Neural crest cell (in vitro differentiated cells): Measurements from ENCODE around the gene RET. TPM values are rescaled to one million over a fixed set of nuclear protein-coding genes. Genes with fewer than 3 reads are reported as not detected.
"Not testable (repeated sequence)": the region's sequence is repeated elsewhere in the genome, so short reads cannot be mapped to it uniquely, and the experiment has no call there.

ENCODE experiments used
- DNase-seq: peaks from one replicate; pipeline ENCODE4 v3.0.0; 2021; ENCODE audit warnings: low read depth, mixed read lengths, low spot score
- H3K27ac Mint-ChIP-seq: one replicate; pipeline ENCODE4 v1.8.0; 2021; ENCODE audit warnings: mild to moderate bottlenecking, mixed read lengths; ENCODE audit not compliant: unreplicated experiment
- H3K27me3 Mint-ChIP-seq: 2 replicates; pipeline ENCODE4 v1.8.0; 2021; ENCODE audit warnings: low read depth, mild to moderate bottlenecking, mixed read lengths
- H3K36me3 Mint-ChIP-seq: 2 replicates; pipeline ENCODE4 v1.8.0; 2021; ENCODE audit warnings: low read depth, mild to moderate bottlenecking, mixed read lengths
- H3K4me1 Mint-ChIP-seq: 2 replicates; pipeline ENCODE4 v1.8.0; 2021; ENCODE audit warnings: mixed read lengths
- H3K4me3 Mint-ChIP-seq: one replicate; pipeline ENCODE4 v1.8.0; 2021; ENCODE audit warnings: mild to moderate bottlenecking, mixed read lengths
- H3K9me3 Mint-ChIP-seq: 2 replicates; pipeline ENCODE4 v1.8.0; 2021; ENCODE audit warnings: mixed read lengths
- total RNA-seq: library from RNA; stranded (reverse); gene quantifications from 2 replicates; pipeline ENCODE4 v1.2.1, GENCODE V29; 2021
- TF ChIP-seq, protein P1 (sequence below): fragments of 200-600 bp; sonication (generic); conservative IDR thresholded peaks from 2 replicates; pipeline ENCODE4 v1.5.0; 2021; ENCODE audit warnings: antibody characterized with exemption, mild to moderate bottlenecking

The RET gene
- total RNA-seq, 1 donor from 2014 or later, result 1.6 TPM

DNA sequence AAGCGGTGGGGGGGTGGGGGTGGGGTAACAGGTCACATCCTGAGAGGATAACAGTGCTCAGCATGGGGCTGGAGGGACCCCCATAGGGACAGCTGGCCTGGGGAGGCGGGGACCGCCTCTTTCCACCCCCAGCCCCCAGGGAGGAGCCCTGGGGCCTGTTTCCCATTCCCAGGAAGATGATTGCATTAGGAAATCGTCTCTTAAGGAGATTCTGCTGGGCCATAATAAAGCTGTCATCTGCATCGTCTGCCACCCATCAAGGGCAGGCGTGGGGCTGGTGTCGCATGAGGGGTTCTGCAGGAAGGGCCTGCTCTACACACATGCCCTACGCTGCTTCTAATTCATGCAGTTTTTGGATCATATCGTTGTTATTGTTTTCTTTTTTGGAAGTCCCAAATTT is 17.2 kb downstream of the RET start:
- no peak overlapping the region for H3K27ac Mint-ChIP-seq
- H3K27me3 Mint-ChIP-seq, result peaks cover 3% of the 10 kb centered on the region
- H3K4me1 Mint-ChIP-seq, result no peaks in the 10 kb centered on the region
- TF ChIP-seq, protein P1, sequence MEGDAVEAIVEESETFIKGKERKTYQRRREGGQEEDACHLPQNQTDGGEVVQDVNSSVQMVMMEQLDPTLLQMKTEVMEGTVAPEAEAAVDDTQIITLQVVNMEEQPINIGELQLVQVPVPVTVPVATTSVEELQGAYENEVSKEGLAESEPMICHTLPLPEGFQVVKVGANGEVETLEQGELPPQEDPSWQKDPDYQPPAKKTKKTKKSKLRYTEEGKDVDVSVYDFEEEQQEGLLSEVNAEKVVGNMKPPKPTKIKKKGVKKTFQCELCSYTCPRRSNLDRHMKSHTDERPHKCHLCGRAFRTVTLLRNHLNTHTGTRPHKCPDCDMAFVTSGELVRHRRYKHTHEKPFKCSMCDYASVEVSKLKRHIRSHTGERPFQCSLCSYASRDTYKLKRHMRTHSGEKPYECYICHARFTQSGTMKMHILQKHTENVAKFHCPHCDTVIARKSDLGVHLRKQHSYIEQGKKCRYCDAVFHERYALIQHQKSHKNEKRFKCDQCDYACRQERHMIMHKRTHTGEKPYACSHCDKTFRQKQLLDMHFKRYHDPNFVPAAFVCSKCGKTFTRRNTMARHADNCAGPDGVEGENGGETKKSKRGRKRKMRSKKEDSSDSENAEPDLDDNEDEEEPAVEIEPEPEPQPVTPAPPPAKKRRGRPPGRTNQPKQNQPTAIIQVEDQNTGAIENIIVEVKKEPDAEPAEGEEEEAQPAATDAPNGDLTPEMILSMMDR, result no peak
- H3K4me3 Mint-ChIP-seq, result no peak overlapping the region
- no peaks in the 10 kb centered on the region for H3K36me3 Mint-ChIP-seq
- no peaks in the 10 kb centered on the region for H3K9me3 Mint-ChIP-seq
- no peak for DNase-seq

DNA sequence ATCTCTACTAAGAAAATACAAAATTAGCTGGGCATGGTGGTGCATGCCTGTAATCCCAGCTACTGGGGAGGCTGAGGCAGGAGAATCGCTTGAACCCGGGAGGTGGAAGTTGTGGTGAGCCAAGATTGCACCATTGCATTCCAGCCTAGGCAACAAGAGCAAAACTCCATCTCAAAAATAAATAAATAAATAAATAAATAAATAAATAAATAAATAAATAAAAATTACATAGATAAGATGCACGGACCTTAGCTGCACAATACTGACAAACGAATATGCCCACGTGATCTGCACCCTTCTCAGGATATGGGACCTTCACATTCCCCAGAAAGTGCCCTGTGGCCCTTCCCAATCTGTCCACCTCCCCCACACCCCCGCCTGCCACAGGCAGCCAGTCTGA is 22.5 kb downstream of the RET start:
- DNase-seq, H3K36me3 Mint-ChIP-seq, H3K4me3 Mint-ChIP-seq, H3K4me1 Mint-ChIP-seq, H3K27ac Mint-ChIP-seq, H3K9me3 Mint-ChIP-seq: not testable (repeated sequence)
- peaks cover 21% of the 10 kb centered on the region for H3K27me3 Mint-ChIP-seq

DNA sequence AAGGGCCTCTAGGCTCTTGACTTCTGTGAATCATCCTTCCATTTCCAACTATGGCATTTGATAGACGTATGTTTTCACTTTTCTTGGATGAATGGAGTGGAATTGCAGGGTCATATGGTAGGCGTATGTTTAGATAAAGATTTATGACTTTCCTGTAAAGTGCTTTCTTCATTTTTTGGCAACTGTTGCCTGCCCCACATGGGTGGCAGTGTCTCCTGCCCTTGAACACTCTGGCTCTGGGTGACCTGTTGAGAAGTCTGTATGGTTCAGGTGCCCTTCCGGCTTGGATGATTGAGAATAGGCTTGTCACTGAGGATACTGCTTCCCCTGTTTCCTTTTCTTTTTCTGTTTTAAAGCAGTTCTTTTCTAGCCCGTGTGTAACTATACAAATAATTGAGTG is 23.1 kb downstream of the RET start:
- H3K4me3 Mint-ChIP-seq, result no peak overlapping the region
- H3K27me3 Mint-ChIP-seq, result peaks cover 25% of the 10 kb centered on the region
- H3K27ac Mint-ChIP-seq, result no peak overlapping the region
- no peak for DNase-seq
- no peaks in the 10 kb centered on the region for H3K36me3 Mint-ChIP-seq
- H3K9me3 Mint-ChIP-seq, result no peaks in the 10 kb centered on the region
- TF ChIP-seq, protein P1, result no peak
- no peaks in the 10 kb centered on the region for H3K4me1 Mint-ChIP-seq

DNA sequence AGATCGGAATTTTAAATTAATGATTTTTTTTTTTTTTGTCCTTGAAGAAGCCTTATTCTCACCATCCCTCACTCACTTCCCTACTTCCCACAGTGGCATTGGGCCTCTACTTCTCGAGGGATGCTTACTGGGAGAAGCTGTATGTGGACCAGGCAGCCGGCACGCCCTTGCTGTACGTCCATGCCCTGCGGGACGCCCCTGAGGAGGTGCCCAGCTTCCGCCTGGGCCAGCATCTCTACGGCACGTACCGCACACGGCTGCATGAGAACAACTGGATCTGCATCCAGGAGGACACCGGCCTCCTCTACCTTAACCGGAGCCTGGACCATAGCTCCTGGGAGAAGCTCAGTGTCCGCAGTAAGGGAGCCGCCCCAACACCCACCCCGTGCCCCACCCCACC is 23.5 kb downstream of the RET start:
- no peak for DNase-seq
- Mint-ChIP-seq H3K4me1 (no peaks in the 10 kb centered on the region), H3K4me3 (no peak overlapping the region), H3K36me3 (no peaks in the 10 kb centered on the region), H3K27me3 (peaks cover 29% of the 10 kb centered on the region), H3K27ac (no peak overlapping the region), H3K9me3 (no peaks in the 10 kb centered on the region)
- TF ChIP-seq, protein P1, result no peak

DNA sequence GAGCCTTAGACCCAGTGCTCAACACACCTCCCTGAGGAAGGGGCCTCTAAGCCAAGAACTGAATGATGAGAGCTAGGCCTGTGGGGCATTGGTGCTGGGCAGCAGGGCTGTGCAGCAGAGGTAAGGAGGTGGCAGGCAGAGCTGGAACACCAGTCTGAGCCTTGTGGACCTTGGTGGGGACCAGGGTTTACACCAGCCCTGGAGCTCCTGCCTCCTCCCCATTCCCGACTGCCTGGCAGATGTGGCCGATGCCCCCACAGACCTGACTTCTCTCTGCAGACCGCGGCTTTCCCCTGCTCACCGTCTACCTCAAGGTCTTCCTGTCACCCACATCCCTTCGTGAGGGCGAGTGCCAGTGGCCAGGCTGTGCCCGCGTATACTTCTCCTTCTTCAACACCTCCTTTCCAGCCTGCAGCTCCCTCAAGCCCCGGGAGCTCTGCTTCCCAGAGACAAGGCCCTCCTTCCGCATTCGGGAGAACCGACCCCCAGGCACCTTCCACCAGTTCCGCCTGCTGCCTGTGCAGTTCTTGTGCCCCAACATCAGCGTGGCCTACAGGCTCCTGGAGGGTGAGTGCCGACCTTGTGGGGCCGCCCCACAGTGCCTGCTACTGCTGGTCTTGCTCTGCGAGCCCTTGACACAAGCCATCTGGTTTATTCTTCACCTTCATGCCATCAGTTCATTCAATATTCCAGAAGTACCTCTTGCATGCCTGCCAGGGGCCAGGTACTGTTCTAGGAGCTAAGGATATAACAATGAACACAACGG is 25.4 kb downstream of the RET start:
- Mint-ChIP-seq H3K9me3 (no peaks in the 10 kb centered on the region), H3K4me1 (no peaks in the 10 kb centered on the region), H3K27me3 (peaks cover 29% of the 10 kb centered on the region), H3K36me3 (no peaks in the 10 kb centered on the region), H3K4me3 (peak overlapping the region; percentile 58), H3K27ac (no peak overlapping the region)
- DNase-seq, result no peak
- TF ChIP-seq, protein P1, result no peak

DNA sequence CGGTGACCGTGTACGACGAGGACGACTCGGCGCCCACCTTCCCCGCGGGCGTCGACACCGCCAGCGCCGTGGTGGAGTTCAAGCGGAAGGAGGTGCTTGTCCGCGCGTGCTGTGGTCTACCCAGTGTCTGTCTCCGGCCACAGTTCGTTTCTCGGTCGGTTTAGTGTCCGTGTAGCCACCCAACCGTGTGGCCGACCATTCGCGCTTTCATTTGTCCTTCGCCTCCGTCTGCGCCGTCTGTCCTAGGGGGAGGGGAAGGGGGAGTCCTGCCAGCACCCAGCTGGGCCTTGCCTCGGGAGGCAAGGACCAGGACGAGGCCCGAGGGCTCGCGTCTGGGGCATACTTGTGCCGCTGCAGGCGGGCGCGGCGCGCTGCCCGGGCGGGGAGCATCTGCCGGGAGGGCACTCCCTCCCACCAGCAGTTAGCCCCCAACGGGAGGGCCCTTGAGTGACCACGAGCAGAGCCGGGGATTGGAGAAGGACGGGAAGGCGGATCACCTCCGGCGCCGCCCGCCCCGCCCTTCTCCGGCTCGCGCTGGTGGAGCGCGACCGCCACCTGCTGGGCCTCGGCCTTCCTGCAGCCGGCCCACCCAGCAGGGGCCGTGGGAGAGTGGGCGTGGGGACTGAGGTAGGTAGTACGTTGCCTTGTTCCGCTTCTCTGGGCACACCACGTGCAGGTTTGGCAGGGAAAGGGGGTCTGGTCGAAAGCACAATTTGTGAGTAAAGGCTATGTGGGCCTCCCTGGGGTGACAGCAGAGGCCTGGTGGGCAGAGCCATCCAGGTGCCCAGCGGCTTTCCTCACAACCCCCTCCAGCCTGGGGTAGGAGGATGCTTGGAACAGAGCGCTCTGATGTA is 28.5 kb downstream of the RET start:
- no peaks in the 10 kb centered on the region for H3K4me1 Mint-ChIP-seq
- no peaks in the 10 kb centered on the region for H3K9me3 Mint-ChIP-seq
- no peaks in the 10 kb centered on the region for H3K36me3 Mint-ChIP-seq
- H3K27ac Mint-ChIP-seq, result no peak overlapping the region
- TF ChIP-seq, protein P1, result peak; percentile 99
- peak overlapping the region; percentile 79 for H3K4me3 Mint-ChIP-seq
- DNase-seq, result peak; percentile 84
- peaks cover 29% of the 10 kb centered on the region for H3K27me3 Mint-ChIP-seq
